Activated CD8-positive, alpha-beta T cell treated with anti-CD3 and anti-CD28 coated beads, Interleukin-2, amount 10 ng/mL, durations not matched to agents 7 days and 5 days (primary cell): Measurements from ENCODE around the gene BBOX1. TPM values are rescaled to one million over a fixed set of nuclear protein-coding genes. Genes with fewer than 3 reads are reported as not detected.
"Not testable (repeated sequence)": the region's sequence is repeated elsewhere in the genome, so short reads cannot be mapped to it uniquely, and the experiment has no call there.

Source experiments
- ATAC-seq: fragments of 150-1000 bp; cut with Tn5 transposase; one replicate; pipeline ENCODE4 v1.10.0; 2021; ENCODE audit warnings: moderate library complexity
- CTCF ChIA-PET: fragments of 350-600 bp; sonication (Branson Sonifier 250); formaldehyde crosslinking; loops from one replicate; lab custom pipeline; 2021; ENCODE audit warnings: antibody characterized with exemption; lab: Charles Lee
- POLR2A ChIA-PET: fragments of 350-600 bp; sonication (Branson Sonifier 250); formaldehyde crosslinking; loops from one replicate; lab custom pipeline; 2021; ENCODE audit warnings: antibody characterized with exemption; lab: Charles Lee
- DNase-seq: peaks from one replicate; pipeline ENCODE4 v3.0.0-alpha.2; 2020
- H3K27ac Mint-ChIP-seq: one replicate; pipeline ENCODE4 v1.8.0; 2021; ENCODE audit warnings: mild to moderate bottlenecking, mixed read lengths
- H3K27me3 Mint-ChIP-seq: one replicate; pipeline ENCODE4 v1.8.0; 2021; ENCODE audit warnings: low read depth, mixed read lengths
- H3K36me3 Mint-ChIP-seq: one replicate; pipeline ENCODE4 v1.8.0; 2021; ENCODE audit warnings: low read depth, mixed read lengths
- H3K4me1 Mint-ChIP-seq: one replicate; pipeline ENCODE4 v1.8.0; 2021; ENCODE audit warnings: low read depth, mixed read lengths
- H3K4me3 Mint-ChIP-seq: one replicate; pipeline ENCODE4 v1.8.0; 2021; ENCODE audit warnings: mild to moderate bottlenecking, mixed read lengths
- H3K9me3 Mint-ChIP-seq: one replicate; pipeline ENCODE4 v1.8.0; 2022; ENCODE audit warnings: mixed read lengths; ENCODE audit not compliant: insufficient read depth
- total RNA-seq, 2 experiments: library from RNA; stranded (reverse); gene quantifications; one replicate each; pipeline ENCODE4 v1.2.3, GENCODE V29; 2021

Gene BBOX1
- total RNA-seq, 2 experiments from 2014 or later = not detected

- DNase-seq (no peak), ATAC-seq (no peak)
- Mint-ChIP-seq H3K27ac (no peak overlapping the region), H3K4me3 (no peak overlapping the region), H3K36me3 (no peaks in the 10 kb centered on the region), H3K27me3 (no peaks in the 10 kb centered on the region), H3K4me1 (no peaks in the 10 kb centered on the region), H3K9me3 (no peaks in the 10 kb centered on the region)
- CTCF ChIA-PET = no interaction called here
- POLR2A ChIA-PET = no interaction called here
These were observed 78.8 kb downstream of the BBOX1 start for GRCh38 chr11:27119396-27119795.

DNA sequence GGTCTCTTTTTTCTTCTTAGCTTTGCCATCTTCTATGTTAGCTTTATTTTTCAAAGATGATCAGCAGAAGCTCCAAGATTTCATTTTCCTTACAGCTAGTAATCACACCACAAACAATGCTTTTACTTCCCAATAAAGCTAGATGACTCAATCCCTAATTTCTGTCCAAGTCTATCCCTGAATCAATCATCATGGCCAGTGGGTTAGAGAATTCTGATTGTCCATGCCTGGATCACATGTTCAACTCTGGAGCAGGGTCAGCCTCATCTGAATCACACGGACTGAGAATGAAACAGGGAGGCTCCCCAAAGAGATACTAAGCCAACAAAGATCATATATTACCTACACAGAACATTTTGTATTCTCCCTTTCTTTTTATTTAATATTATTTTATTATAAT lies 79.6 kb downstream of the BBOX1 start:
- no peak for ATAC-seq

DNA sequence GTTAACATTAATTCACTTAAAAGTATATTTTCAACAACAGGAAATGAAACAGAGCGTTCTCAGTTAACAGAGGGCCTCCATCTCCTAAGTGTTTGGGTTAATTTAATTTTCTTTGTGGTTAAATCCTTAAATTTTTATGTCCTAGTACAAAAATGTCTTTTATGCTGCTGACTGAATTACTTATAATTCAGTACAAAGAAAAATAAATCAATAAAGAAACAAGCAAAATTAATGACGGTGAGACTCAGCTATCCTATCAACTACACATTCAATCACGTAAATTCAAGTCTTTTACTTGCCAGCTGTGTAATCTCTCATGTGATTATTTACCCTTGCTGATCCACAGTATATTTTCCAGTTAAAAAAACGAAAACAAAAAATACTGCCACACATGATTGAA lies 81.4 kb downstream of the BBOX1 start:
- H3K4me3 Mint-ChIP-seq = no peak overlapping the region
- DNase-seq (no peak), ATAC-seq (no peak)
- no peaks in the 10 kb centered on the region for H3K27me3 Mint-ChIP-seq
- no peaks in the 10 kb centered on the region for H3K36me3 Mint-ChIP-seq
- CTCF ChIA-PET = no interaction called here
- POLR2A ChIA-PET = no interaction called here
- H3K9me3 Mint-ChIP-seq = no peaks in the 10 kb centered on the region
- H3K27ac Mint-ChIP-seq = no peak overlapping the region
- H3K4me1 Mint-ChIP-seq = no peaks in the 10 kb centered on the region

More for the DNA sequence above, 79.6 kb downstream of the BBOX1 start:
- H3K4me1 Mint-ChIP-seq = no peaks in the 10 kb centered on the region
- no peak for DNase-seq
- POLR2A ChIA-PET = no interaction called here
- CTCF ChIA-PET = no interaction called here
- H3K27ac Mint-ChIP-seq = no peak overlapping the region
- no peaks in the 10 kb centered on the region for H3K36me3 Mint-ChIP-seq
- no peaks in the 10 kb centered on the region for H3K27me3 Mint-ChIP-seq
- H3K9me3 Mint-ChIP-seq = no peaks in the 10 kb centered on the region
- no peak overlapping the region for H3K4me3 Mint-ChIP-seq

DNA sequence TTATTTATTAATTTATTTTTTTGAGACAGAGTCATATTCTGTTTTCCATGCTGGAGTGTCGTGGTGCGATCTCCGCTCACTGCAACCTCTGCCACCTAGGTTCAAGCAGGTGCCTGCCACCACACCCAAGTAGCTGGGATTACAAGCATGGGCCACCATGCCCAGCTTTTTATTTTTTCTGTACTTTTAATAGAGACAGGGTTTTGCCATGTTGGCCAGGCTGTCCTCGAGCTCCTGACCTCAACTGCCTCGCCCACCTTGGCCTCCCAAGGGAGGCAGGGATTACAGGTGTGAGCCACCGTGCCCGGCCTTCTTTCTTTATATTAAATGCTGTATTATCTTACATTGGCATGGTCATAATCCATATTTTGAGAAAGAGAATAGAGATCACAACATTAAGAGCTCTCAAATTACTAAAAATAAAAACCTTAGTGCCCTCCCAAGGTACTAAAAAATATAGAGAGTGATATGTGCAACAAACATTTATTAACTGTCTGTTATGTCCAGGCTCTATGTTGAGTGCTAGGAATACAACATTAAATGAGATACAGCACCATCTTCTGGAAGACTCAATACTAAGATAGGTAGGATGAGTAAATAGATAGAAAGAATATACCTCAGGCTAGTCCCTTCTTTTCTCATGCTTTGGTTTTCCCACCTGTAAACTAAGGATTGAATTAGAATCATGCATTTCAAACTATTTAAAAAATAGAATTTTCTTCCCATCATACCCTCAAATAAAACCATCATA lies 84.1 kb downstream of the BBOX1 start:
- no peaks in the 10 kb centered on the region for H3K27me3 Mint-ChIP-seq
- H3K9me3 Mint-ChIP-seq = no peaks in the 10 kb centered on the region
- no peak overlapping the region for H3K27ac Mint-ChIP-seq
- ATAC-seq = no peak
- no peak for DNase-seq
- POLR2A ChIA-PET = no interaction called here
- H3K4me1 Mint-ChIP-seq = no peaks in the 10 kb centered on the region
- H3K4me3 Mint-ChIP-seq = no peak overlapping the region
- CTCF ChIA-PET = no interaction called here
- no peaks in the 10 kb centered on the region for H3K36me3 Mint-ChIP-seq

GRCh38 chr11:27129686-27130085 lies 89.1 kb downstream of the BBOX1 start:
- H3K4me1 Mint-ChIP-seq = no peaks in the 10 kb centered on the region
- no peak for DNase-seq
- CTCF ChIA-PET = interaction anchor here (1.5 kb wide), 1 partner anchor 29 kb away, joined by 3 read pairs; no protein-coding TSS in a partner anchor

DNA sequence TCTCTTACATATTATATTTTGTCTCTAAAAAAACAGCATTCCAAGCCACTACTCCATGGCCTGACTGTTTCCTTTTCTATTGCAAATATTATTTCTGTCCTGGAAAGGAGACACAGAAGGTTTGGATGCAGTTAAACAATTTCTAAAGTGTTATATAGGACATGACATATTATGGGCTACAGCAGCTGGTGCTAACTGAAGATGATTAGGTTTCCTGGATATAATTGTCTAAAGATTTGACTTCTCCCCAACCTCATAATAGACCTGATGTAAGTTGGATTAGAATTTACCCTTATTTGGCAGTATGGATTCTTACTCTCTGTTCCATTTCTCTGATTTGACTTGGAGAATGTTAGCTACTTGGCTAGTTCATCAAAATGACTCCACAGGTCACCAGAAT lies 90.2 kb downstream of the BBOX1 start:
- ChIA-PET CTCF (interaction anchor here (0.9 to 1.5 kb wide), 2 partner anchors 22 to 28 kb away, joined by 3 read pairs; no protein-coding TSS in a partner anchor), POLR2A (no interaction called here)
- Mint-ChIP-seq H3K4me3 (no peak overlapping the region), H3K27ac (no peak overlapping the region), H3K4me1 (no peaks in the 10 kb centered on the region), H3K9me3 (peaks cover 6% of the 10 kb centered on the region), H3K36me3 (no peaks in the 10 kb centered on the region), H3K27me3 (no peaks in the 10 kb centered on the region)
- DNase-seq = no peak
- no peak for ATAC-seq

More at GRCh38 chr11:27129686-27130085, 89.1 kb downstream of the BBOX1 start:
- Mint-ChIP-seq H3K36me3 (no peaks in the 10 kb centered on the region), H3K27me3 (no peaks in the 10 kb centered on the region), H3K27ac (no peak overlapping the region), H3K4me3 (no peak overlapping the region), H3K9me3 (peaks cover 3% of the 10 kb centered on the region)
- POLR2A ChIA-PET = no interaction called here
- no peak for ATAC-seq

- H3K4me3 Mint-ChIP-seq, DNase-seq, CTCF ChIA-PET, H3K27me3 Mint-ChIP-seq, POLR2A ChIA-PET, H3K4me1 Mint-ChIP-seq, H3K36me3 Mint-ChIP-seq, H3K27ac Mint-ChIP-seq, ATAC-seq, H3K9me3 Mint-ChIP-seq: not testable (repeated sequence)
These were observed 95.3 kb downstream of the BBOX1 start for GRCh38 chr11:27135924-27136329.

- ChIA-PET CTCF (no interaction called here), POLR2A (no interaction called here)
- Mint-ChIP-seq H3K36me3 (no peaks in the 10 kb centered on the region), H3K9me3 (peaks cover 12% of the 10 kb centered on the region), H3K27me3 (no peaks in the 10 kb centered on the region), H3K27ac (no peak overlapping the region), H3K4me3 (no peak overlapping the region), H3K4me1 (no peaks in the 10 kb centered on the region)
- ATAC-seq (no peak), DNase-seq (no peak)
These were observed 98.1 kb downstream of the BBOX1 start for GRCh38 chr11:27138716-27139115.

DNA sequence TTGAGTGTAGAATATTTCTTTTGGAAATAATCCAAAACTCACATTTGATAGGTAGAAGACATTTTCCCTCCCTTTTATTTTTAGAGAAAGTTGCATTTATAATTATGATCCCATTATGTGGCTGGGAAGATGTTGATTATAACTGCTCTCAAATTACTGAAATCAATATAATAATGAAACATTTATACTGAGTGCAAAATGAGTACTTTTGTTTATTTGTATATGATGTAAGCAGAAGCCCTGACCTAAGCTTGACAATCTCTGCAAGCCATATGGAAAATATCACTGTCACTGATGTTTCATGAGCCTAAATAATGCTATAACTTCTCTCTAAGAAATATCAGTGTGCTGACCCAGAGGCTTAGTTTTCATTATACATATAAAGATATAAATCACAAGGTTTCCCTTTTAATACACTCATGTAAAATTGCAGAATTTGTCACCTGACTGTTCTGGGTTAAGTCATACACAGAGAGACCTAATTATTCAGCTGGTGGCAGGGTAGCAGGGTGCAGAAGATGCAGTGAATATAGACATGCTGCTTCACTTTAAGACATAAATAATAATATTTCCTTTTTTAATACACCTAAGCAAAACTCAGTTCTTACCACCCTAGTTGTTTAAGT lies 99.2 kb downstream of the BBOX1 start:
- no peaks in the 10 kb centered on the region for H3K27me3 Mint-ChIP-seq

GRCh38 chr11:27141576-27141975 lies 101.0 kb downstream of the BBOX1 start:
- Mint-ChIP-seq H3K9me3 (peaks cover 7% of the 10 kb centered on the region), H3K27me3 (no peaks in the 10 kb centered on the region), H3K36me3 (no peaks in the 10 kb centered on the region), H3K4me1 (no peaks in the 10 kb centered on the region), H3K27ac (no peak overlapping the region), H3K4me3 (no peak overlapping the region)
- ATAC-seq (no peak), DNase-seq (no peak)
- ChIA-PET POLR2A (no interaction called here), CTCF (no interaction called here)

More for the DNA sequence above, 99.2 kb downstream of the BBOX1 start:
- Mint-ChIP-seq H3K4me3 (no peak overlapping the region), H3K9me3 (peaks cover 8% of the 10 kb centered on the region), H3K27ac (no peak overlapping the region), H3K4me1 (no peaks in the 10 kb centered on the region), H3K36me3 (no peaks in the 10 kb centered on the region)
- ChIA-PET POLR2A (no interaction called here), CTCF (no interaction called here)
- DNase-seq (no peak), ATAC-seq (no peak)

DNA sequence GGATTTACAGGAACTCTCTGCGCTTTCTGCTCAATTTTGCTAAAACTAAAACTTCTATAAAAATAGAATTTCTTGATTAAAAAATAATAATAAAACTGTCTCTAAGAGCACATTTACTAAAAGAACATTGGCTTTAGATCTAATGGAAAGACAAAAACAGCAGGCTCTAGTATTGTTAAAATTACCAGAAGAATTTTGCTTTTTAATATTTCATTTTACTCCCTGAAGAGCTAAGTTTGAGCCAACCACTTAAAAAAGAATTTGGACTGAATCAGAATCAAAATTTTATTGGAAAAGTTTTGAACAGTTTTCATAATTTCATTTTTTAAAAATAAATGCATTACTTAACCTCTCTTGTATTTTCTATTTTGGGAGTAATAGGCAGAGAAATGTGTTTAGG lies 107.3 kb downstream of the BBOX1 start:
- Mint-ChIP-seq H3K36me3 (no peaks in the 10 kb centered on the region), H3K9me3 (no peaks in the 10 kb centered on the region), H3K27ac (no peak overlapping the region), H3K4me1 (no peaks in the 10 kb centered on the region), H3K4me3 (no peak overlapping the region), H3K27me3 (no peaks in the 10 kb centered on the region)
- ATAC-seq = no peak
- DNase-seq = no peak
- POLR2A ChIA-PET = no interaction called here
- CTCF ChIA-PET = no interaction called here

DNA sequence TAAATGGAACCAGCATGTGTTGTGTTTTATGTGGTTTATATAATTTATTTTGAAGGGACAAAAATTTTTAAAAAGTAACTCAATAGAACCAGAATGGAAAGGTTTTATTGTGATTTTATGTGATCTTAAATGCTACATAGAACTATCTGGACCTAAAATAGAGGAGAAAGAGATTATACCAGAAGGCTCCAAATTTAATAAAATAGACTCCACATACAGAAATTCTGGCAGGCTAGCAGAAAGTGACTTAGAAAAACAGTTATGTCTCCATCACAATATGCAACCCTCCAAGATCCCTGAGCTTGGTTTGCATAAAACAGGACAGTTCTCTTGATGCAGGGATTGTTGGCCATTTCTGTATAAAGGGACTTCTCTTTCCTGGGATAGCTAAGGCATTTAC lies 107.9 kb downstream of the BBOX1 start:
- no peak for ATAC-seq
- DNase-seq = no peak
- CTCF ChIA-PET = no interaction called here
- POLR2A ChIA-PET = no interaction called here
- Mint-ChIP-seq H3K4me3 (no peak overlapping the region), H3K36me3 (no peaks in the 10 kb centered on the region), H3K27me3 (no peaks in the 10 kb centered on the region), H3K9me3 (no peaks in the 10 kb centered on the region), H3K4me1 (no peaks in the 10 kb centered on the region), H3K27ac (no peak overlapping the region)
